Lower leg skin (tissue), 3 donors: ENCODE results near the gene ARHGEF2.

Experiments
- POLR2A ChIP-seq, 2 donors: fragments of 450-650 bp; IDR thresholded peaks; one replicate each; pipeline ENCODE4 v1.6.1; 2016 to 2017; ENCODE audit warnings: antibody characterized with exemption in 2 of 2, mild to moderate bottlenecking in 1 of 2, moderate library complexity in 1 of 2
- TF ChIP-seq, protein P1 (sequence below), 3 donors: fragments of 450-650 bp; IDR thresholded peaks; one replicate each; pipeline ENCODE4 v1.5.1; 2016; ENCODE audit warnings: antibody characterized with exemption in 3 of 3, mild to moderate bottlenecking in 3 of 3, moderate library complexity in 2 of 3

DNA sequence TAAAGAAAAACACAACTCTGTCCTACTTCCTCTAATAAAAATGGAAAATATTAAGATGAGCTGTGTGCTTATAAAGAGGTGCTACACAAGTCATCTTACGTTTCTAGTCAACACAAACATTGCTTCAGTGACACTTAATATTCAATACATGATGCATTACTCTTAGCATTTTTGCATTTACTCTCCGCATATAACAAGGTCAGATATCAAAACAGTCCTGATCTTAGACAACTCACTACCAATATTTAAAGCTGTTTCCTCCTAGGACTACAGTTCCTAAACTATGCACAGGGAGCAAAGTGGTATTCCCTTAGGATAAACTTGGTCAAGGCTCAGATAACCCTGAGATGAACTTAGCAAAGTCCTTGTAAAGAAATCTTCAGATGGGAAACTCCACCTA is 79.5 kb downstream of the ARHGEF2 start:
- TF ChIP-seq, protein P1, sequence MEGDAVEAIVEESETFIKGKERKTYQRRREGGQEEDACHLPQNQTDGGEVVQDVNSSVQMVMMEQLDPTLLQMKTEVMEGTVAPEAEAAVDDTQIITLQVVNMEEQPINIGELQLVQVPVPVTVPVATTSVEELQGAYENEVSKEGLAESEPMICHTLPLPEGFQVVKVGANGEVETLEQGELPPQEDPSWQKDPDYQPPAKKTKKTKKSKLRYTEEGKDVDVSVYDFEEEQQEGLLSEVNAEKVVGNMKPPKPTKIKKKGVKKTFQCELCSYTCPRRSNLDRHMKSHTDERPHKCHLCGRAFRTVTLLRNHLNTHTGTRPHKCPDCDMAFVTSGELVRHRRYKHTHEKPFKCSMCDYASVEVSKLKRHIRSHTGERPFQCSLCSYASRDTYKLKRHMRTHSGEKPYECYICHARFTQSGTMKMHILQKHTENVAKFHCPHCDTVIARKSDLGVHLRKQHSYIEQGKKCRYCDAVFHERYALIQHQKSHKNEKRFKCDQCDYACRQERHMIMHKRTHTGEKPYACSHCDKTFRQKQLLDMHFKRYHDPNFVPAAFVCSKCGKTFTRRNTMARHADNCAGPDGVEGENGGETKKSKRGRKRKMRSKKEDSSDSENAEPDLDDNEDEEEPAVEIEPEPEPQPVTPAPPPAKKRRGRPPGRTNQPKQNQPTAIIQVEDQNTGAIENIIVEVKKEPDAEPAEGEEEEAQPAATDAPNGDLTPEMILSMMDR (IDR thresholded peaks at IDR 0.05): no peak
- no peak for TF ChIP-seq POLR2A (IDR thresholded peaks at IDR 0.05)
